ENCODE measurements around the gene GRID1.

Gene GRID1

GRCh38 chr10:86071758-86072157 is 294.8 kb downstream of the GRID1 start:
- DNase-seq, result no peak

GRCh38 chr10:86071145-86071544 is 295.4 kb downstream of the GRID1 start:
- no peak for DNase-seq

- DNase-seq, result no peak
Observed at GRCh38 chr10:86070278-86070677, 296.3 kb downstream of the GRID1 start.

GRCh38 chr10:86068231-86069054 is 298.2 kb downstream of the GRID1 start:
- DNase-seq, result no peak

GRCh38 chr10:86067436-86068050 is 299.1 kb downstream of the GRID1 start:
- no peak for DNase-seq

GRCh38 chr10:86066696-86067095 is 299.9 kb downstream of the GRID1 start:
- peak; percentile 8 for DNase-seq

- DNase-seq, result no peak
Observed at GRCh38 chr10:86065711-86066251, 300.8 kb downstream of the GRID1 start.

- no peak for DNase-seq
Observed at GRCh38 chr10:86064931-86065662, 301.5 kb downstream of the GRID1 start.

- DNase-seq, result no peak
Observed at GRCh38 chr10:86064219-86064618, 302.4 kb downstream of the GRID1 start.

- no peak for DNase-seq
Observed at GRCh38 chr10:86063341-86063740, 303.3 kb downstream of the GRID1 start.

GRCh38 chr10:86062647-86063145 is 303.9 kb downstream of the GRID1 start:
- DNase-seq, result no peak

- DNase-seq, result no peak
Observed at GRCh38 chr10:86062198-86062550, 304.4 kb downstream of the GRID1 start.

GRCh38 chr10:86061278-86062197 is 305.1 kb downstream of the GRID1 start:
- DNase-seq, result no peak

GRCh38 chr10:86060386-86061277 is 306.0 kb downstream of the GRID1 start:
- no peak for DNase-seq

- no peak for DNase-seq
Observed at GRCh38 chr10:86059892-86060291, 306.7 kb downstream of the GRID1 start.

GRCh38 chr10:86058964-86059363 is 307.6 kb downstream of the GRID1 start:
- DNase-seq, result no peak

GRCh38 chr10:86057708-86058107 is 308.9 kb downstream of the GRID1 start:
- DNase-seq, result no peak

GRCh38 chr10:86056672-86057071 is 309.9 kb downstream of the GRID1 start:
- no peak for DNase-seq

- DNase-seq, result no peak
Observed at GRCh38 chr10:86055928-86056327, 310.7 kb downstream of the GRID1 start.

GRCh38 chr10:86053675-86054074 is 312.9 kb downstream of the GRID1 start:
- DNase-seq, result no peak

- no peak for DNase-seq
Observed at GRCh38 chr10:86051586-86051985, 315.0 kb downstream of the GRID1 start.
